ENCODE data around the gene DICER1. TPM values are rescaled to one million over a fixed set of nuclear protein-coding genes. Genes with fewer than 3 reads are reported as not detected.

Gene DICER1
- polyA plus RNA-seq, 3 donors: 26.5 to 38.4 (median 34.7) TPM

DNA sequence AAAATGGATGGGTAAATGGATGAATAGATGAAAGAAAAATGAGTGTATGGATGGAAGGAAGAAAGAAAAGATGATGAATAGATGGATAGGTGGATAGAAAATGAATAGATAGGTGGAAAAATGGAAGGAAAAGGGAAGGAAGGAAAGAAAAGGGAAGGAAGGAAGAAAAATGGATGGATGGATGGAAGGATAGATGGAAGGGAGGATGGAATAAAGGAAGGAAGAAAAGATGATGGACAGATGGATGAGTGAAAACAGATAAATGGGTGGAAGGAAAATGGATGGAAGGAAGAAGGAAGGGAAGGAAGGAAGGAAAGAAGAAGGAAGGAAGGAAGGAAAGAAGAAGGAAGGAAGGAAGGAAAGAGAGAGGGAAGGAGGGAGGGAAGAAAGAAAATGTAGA is 107.4 kb downstream of the DICER1 start:
- Histone ChIP-seq H3K9me3 (replicated peaks in 1 of 2; ENCODE audit: control insufficient read depth in 1 of 2, insufficient read depth in 1 of 2, low read length in 2 of 2) (no peaks in the 10 kb centered on the region), H3K9ac (ENCODE audit: insufficient read depth, low read length, poor library complexity, severe bottlenecking) (no peak overlapping the region), H3K36me3 (replicated peaks in 1 of 2; ENCODE audit: control insufficient read depth in 1 of 2, insufficient read depth in 2 of 2, low read length in 2 of 2) (no peaks in the 10 kb centered on the region), H3K4me3 (replicated peaks in 1 of 3; ENCODE audit: low read depth in 2 of 3, low read length in 3 of 3) (no peak overlapping the region), H3K4me1 (ENCODE audit: control insufficient read depth in 1 of 2, insufficient read depth in 2 of 2, low read length in 2 of 2) (no peaks in the 10 kb centered on the region), H3K27me3 (ENCODE audit: control insufficient read depth in 2 of 2, insufficient read depth in 2 of 2, low read length in 2 of 2) (no peaks in the 10 kb centered on the region), H3K79me2 (ENCODE audit: insufficient read depth, low read length) (no peaks in the 10 kb centered on the region), H2AFZ (ENCODE audit: insufficient read depth, low read depth, low read length, poor library complexity, severe bottlenecking) (no peak overlapping the region), H3K27ac (ENCODE audit: low read depth in 1 of 2, low read length in 2 of 2) (no peak overlapping the region), H4K20me1 (ENCODE audit: insufficient read depth, low read length) (no peaks in the 10 kb centered on the region), H3K4me2 (replicated peaks; ENCODE audit: extremely low read depth, low read length, poor library complexity, severe bottlenecking) (no peak overlapping the region)
- intact Hi-C loops (cut with micrococcal nuclease): no loop called here
- Mint-ChIP-seq H3K4me1 (no peaks in the 10 kb centered on the region), H3K27ac (no peak overlapping the region), H3K27me3 (ENCODE audit: low read depth in 3 of 3) (peaks cover 4 to 12% (median 6%) of the 10 kb centered on the region in 3 donors), H3K36me3 (no peaks in the 10 kb centered on the region), H3K4me3 (no peak overlapping the region), H3K9me3 (peaks cover 0 to 2% (median 0%) of the 10 kb centered on the region in 7 donors)
- DNase-seq: no peak
- TF ChIP-seq, protein P1, sequence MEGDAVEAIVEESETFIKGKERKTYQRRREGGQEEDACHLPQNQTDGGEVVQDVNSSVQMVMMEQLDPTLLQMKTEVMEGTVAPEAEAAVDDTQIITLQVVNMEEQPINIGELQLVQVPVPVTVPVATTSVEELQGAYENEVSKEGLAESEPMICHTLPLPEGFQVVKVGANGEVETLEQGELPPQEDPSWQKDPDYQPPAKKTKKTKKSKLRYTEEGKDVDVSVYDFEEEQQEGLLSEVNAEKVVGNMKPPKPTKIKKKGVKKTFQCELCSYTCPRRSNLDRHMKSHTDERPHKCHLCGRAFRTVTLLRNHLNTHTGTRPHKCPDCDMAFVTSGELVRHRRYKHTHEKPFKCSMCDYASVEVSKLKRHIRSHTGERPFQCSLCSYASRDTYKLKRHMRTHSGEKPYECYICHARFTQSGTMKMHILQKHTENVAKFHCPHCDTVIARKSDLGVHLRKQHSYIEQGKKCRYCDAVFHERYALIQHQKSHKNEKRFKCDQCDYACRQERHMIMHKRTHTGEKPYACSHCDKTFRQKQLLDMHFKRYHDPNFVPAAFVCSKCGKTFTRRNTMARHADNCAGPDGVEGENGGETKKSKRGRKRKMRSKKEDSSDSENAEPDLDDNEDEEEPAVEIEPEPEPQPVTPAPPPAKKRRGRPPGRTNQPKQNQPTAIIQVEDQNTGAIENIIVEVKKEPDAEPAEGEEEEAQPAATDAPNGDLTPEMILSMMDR (IDR thresholded peaks at IDR 0.05): no peak

DNA sequence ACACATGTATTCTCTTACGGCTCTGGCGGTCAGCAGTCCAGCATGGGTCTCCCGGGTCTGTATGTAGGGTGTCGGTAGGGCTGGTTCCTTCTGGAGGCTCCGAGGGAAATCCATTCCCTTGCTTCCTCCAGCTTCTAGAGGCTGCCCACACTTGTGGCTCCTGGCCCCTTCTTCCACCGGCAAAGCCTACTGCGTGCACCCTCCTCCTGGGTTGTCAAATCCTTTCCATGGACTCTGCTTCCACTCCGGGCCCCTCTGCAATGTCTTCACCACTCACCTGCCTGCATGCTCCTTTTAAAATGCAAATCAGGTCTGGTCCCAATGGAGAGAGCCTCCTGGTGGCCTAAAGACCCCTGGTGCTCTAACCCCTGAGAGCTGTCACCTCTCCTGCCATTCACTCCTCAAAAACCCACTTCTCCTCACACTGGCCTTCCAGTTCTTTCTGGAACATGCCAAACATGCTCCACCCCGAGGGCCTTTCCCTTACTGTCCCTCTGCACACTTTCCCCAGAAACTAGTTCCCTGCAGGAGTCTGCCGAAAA is 108.5 kb downstream of the DICER1 start:
- H3K36me3 Mint-ChIP-seq: no peaks in the 10 kb centered on the region

More for the DNA sequence above, 108.5 kb downstream of the DICER1 start:
- Mint-ChIP-seq H3K27me3 (ENCODE audit: low read depth in 3 of 3) (peaks cover 4 to 19% (median 7%) of the 10 kb centered on the region in 3 donors), H3K9me3 (peaks cover 0 to 2% (median 0%) of the 10 kb centered on the region in 7 donors), H3K4me1 (no peaks in the 10 kb centered on the region), H3K27ac (no peak overlapping the region), H3K4me3 (no peak overlapping the region)
- no peak overlapping the region for H3K27ac ChIP-seq (ENCODE audit: low read depth in 1 of 2, low read length in 2 of 2)
- DNase-seq: no peak
- no peak overlapping the region for H3K4me2 ChIP-seq (replicated peaks; ENCODE audit: extremely low read depth, low read length, poor library complexity, severe bottlenecking)
- no peaks in the 10 kb centered on the region for H3K27me3 ChIP-seq (ENCODE audit: control insufficient read depth in 2 of 2, insufficient read depth in 2 of 2, low read length in 2 of 2)
- H3K9me3 ChIP-seq (replicated peaks in 1 of 2; ENCODE audit: control insufficient read depth in 1 of 2, insufficient read depth in 1 of 2, low read length in 2 of 2): no peaks in the 10 kb centered on the region
- H3K36me3 ChIP-seq (replicated peaks in 1 of 2; ENCODE audit: control insufficient read depth in 1 of 2, insufficient read depth in 2 of 2, low read length in 2 of 2): no peaks in the 10 kb centered on the region
- TF ChIP-seq, protein P1 (IDR thresholded peaks at IDR 0.05): no peak
- intact Hi-C loops (cut with micrococcal nuclease): no loop called here
- H3K9ac ChIP-seq (ENCODE audit: insufficient read depth, low read length, poor library complexity, severe bottlenecking): no peak overlapping the region
- H4K20me1 ChIP-seq (ENCODE audit: insufficient read depth, low read length): no peaks in the 10 kb centered on the region
- no peaks in the 10 kb centered on the region for H3K4me1 ChIP-seq (ENCODE audit: control insufficient read depth in 1 of 2, insufficient read depth in 2 of 2, low read length in 2 of 2)
- H2AFZ ChIP-seq (ENCODE audit: insufficient read depth, low read depth, low read length, poor library complexity, severe bottlenecking): no peak overlapping the region
- 86% methylated on average over 7 of the region's 10 CpGs for WGBS (ENCODE audit: insufficient coverage)
- H3K4me3 ChIP-seq (replicated peaks in 1 of 3; ENCODE audit: low read depth in 2 of 3, low read length in 3 of 3): no peak overlapping the region
- no peaks in the 10 kb centered on the region for H3K79me2 ChIP-seq (ENCODE audit: insufficient read depth, low read length)

Data from CD14-positive monocyte (primary cell).